Astrocyte of the cerebellum (primary cell): Measurements from ENCODE around the gene KDR.

Source experiments
- DNase-seq: peaks from one replicate; pipeline ENCODE4 v3.0.0-alpha.2; 2011; ENCODE audit warnings: low read depth
- H3K4me3 ChIP-seq: 2 replicates; pipeline ENCODE4 v1.5.1; 2011; ENCODE audit warnings: mild to moderate bottlenecking, low read depth, low read length, moderate library complexity
- in situ Hi-C: cut with HindIII; loops from 2 replicates; pipeline ENCODE4 v1.10.0; 2017; ENCODE audit warnings: low sequenced_read_pairs
- TF ChIP-seq, protein P1 (sequence below): IDR thresholded peaks from 2 replicates; pipeline ENCODE4 v1.5.1; 2012; ENCODE audit warnings: low read length, low read depth, moderate library complexity, mild to moderate bottlenecking; ENCODE audit errors: missing control alignments

Gene KDR

DNA sequence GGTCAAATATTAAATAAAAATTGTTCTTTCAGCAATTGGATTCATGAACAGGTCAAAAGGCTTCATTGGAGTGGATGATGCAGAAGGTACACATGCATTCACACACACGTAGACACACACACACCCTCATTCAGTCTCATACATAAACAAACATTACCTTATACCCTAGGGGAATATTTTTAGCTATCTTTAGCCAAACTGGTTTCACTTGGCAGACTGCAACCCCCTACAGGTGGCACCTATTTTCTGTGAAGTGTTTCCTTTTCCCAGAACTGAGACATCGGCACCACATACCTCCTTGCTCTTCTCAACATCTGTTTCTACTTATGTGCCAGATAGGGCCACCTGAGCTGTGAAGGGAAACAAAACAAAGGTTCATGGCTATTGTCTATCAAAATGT, 18.5 kb upstream of the KDR start:
- no peak for DNase-seq
- no peak overlapping the region for H3K4me3 ChIP-seq
- TF ChIP-seq, protein P1, sequence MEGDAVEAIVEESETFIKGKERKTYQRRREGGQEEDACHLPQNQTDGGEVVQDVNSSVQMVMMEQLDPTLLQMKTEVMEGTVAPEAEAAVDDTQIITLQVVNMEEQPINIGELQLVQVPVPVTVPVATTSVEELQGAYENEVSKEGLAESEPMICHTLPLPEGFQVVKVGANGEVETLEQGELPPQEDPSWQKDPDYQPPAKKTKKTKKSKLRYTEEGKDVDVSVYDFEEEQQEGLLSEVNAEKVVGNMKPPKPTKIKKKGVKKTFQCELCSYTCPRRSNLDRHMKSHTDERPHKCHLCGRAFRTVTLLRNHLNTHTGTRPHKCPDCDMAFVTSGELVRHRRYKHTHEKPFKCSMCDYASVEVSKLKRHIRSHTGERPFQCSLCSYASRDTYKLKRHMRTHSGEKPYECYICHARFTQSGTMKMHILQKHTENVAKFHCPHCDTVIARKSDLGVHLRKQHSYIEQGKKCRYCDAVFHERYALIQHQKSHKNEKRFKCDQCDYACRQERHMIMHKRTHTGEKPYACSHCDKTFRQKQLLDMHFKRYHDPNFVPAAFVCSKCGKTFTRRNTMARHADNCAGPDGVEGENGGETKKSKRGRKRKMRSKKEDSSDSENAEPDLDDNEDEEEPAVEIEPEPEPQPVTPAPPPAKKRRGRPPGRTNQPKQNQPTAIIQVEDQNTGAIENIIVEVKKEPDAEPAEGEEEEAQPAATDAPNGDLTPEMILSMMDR: no peak
- in situ Hi-C loops: no loop called here

DNA sequence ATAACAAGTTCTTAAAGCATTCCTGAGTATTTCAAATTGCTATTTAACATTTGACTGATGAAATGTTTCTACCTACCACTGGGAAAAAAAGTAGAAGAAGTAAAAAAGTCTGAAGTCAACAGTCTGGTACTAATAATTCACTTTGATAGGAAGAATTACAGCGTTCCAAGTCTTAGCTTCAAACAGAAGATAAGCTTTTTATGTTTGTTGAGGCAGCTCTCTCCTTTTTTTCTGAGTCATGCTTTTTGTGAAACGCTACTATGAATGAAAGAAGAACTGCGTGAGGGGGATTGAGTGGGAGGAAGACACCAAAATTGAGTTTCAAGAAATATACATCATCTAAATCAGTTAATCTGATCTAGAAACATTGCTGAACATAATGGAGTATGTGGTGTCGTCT, 13.0 kb upstream of the KDR start:
- in situ Hi-C loops: no loop called here
- TF ChIP-seq, protein P1: no peak
- DNase-seq: no peak
- no peak overlapping the region for H3K4me3 ChIP-seq

DNA sequence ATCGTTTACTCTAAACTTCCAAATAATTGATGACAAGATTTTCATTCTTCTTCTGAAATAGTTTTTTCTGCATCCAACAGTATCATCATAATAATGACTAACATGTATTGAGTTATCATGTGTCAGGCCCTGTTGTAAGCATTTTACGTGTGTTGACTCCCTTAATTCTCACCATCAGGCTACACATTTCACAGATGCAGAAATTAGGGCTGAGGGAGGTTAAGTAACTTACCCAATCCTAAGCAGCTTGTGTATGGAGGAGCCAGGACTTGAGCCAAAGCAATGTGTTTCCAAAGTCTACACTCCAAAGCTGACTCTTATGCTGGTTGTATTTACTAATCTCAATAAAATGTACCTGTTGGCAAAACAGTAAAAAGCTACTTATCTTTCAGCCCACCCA, 11.2 kb upstream of the KDR start:
- in situ Hi-C loops: no loop called here
- no peak overlapping the region for H3K4me3 ChIP-seq
- TF ChIP-seq, protein P1: no peak
- DNase-seq: no peak

DNA sequence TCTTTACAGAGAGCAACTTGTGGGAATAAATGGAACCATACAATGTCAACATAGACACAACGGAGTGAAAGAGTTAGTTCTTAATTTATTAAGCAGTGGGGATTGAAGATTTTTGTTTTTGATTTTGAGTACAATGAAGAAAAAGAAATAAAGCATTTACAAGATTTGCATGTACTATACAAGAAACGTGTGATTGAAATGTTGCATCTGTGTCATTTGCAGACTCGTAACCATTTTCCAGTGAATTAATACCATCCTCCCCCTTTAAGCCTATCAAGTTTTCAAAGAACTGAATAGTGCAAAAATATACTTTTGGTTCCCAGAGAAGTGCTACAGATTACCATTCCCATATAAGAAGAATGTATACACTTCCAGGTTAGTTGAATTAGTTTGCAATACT, 8.6 kb upstream of the KDR start:
- in situ Hi-C loops: no loop called here
- DNase-seq: no peak
- TF ChIP-seq, protein P1: no peak
- no peak overlapping the region for H3K4me3 ChIP-seq

DNA sequence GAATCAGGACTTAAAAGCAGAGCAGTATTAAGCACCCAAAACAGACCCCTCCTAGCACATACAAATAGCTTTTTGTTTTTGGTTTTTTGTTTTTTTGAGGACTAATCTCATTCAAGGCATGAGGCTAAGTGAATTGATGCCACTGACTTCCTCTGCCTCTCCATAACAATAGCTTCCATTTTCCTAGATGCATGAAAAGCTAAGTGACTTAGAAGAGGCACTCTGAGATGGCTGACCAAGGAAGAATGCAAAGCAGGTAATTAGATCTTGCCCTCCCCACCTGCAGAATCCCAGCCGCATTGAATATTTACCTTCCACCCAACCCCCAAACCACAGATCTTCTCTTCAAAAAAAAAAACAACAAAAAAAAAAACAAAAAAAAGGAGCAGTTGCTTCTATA, 7.4 kb upstream of the KDR start:
- TF ChIP-seq, protein P1: no peak
- no peak overlapping the region for H3K4me3 ChIP-seq
- no peak for DNase-seq
- in situ Hi-C loops: no loop called here

DNA sequence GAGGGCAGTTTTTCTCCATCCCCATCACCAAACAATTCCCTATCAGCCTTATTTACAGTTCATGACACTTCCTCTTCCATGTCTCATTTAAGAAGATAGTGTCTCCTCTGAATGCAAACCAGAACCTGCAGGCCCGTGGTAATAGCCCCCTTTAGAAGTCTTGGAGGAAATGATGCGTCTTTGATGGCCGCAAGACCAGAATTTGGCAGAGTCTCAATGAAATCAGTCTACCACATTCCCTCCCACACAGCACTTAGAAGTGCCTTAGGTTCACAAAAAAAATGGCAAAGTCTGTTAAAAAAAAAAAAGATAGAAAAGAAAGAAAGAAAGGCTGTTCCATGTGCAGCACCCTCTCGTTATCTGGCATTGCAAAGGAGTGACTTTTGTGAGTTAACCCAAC, 2.1 kb upstream of the KDR start:
- TF ChIP-seq, protein P1: no peak
- no peak for DNase-seq
- no peak overlapping the region for H3K4me3 ChIP-seq
- in situ Hi-C loops: no loop called here

DNA sequence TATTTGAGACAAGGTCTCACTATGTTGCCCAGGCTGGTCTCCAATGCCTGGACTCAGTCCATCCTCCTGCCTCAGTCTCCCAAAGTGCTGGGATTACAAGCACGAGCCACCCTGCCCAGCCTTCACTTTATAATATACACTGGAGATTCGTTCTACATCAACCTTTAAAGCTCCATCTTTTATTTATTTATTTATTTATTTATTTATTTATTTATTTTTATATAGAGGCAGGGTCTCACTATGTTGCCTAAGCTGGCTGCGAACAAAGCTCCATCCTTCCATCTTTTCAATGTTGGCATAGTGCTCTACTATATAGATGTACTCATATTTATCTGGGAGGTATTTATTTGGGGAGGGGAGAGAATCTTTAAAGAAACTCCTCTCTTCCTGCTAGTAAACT, 1.7 kb upstream of the KDR start:
- in situ Hi-C loops: no loop called here
- H3K4me3 ChIP-seq: no peak overlapping the region
- no peak for DNase-seq
- TF ChIP-seq, protein P1: no peak
